Aorta (tissue), 5 donors: ENCODE measurements around the gene ABCB8. TPM values are rescaled to one million over a fixed set of nuclear protein-coding genes. Genes with fewer than 3 reads are reported as not detected.

Experiments used
- ATAC-seq: fragments of 200-7000 bp; cut with Tn5 transposase; one replicate; pipeline ENCODE4 v1.9.1; 2022; ENCODE audit warnings: moderate library complexity; ENCODE audit not compliant: low FRiP score
- DNase-seq, 2 donors: peaks; one replicate each; pipeline ENCODE4 v3.0.0-alpha.2; 2020
- H3K27ac ChIP-seq, 2 donors: one replicate each; pipeline ENCODE4 v1.5.1; 2013; ENCODE audit warnings: low read length in 2 of 2, mild to moderate bottlenecking in 2 of 2, moderate library complexity in 2 of 2, control low read depth in 1 of 2, inconsistent platforms in 1 of 2, low read depth in 1 of 2
- H3K27me3 ChIP-seq, 2 donors: one replicate each; pipeline ENCODE4 v1.6.1; 2013; ENCODE audit warnings: control low read depth in 1 of 2, low read length in 1 of 2, mild to moderate bottlenecking in 1 of 2, moderate library complexity in 1 of 2; ENCODE audit not compliant: insufficient read depth in 2 of 2, control insufficient read depth in 1 of 2
- H3K36me3 ChIP-seq, 2 donors: one replicate each; pipeline ENCODE4 v1.6.1; 2013; ENCODE audit warnings: control low read depth in 1 of 2, low read length in 1 of 2, mild to moderate bottlenecking in 1 of 2; ENCODE audit not compliant: insufficient read depth in 2 of 2, control insufficient read depth in 1 of 2
- H3K4me1 ChIP-seq, 2 donors: one replicate each; pipeline ENCODE4 v1.6.1; 2013; ENCODE audit warnings: low read length in 2 of 2, control low read depth in 1 of 2, mild to moderate bottlenecking in 1 of 2, moderate library complexity in 1 of 2; ENCODE audit not compliant: insufficient read depth in 2 of 2, control insufficient read depth in 1 of 2
- H3K4me3 ChIP-seq, 2 donors: one replicate each; pipeline ENCODE4 v1.5.1; 2013; ENCODE audit warnings: low read length in 2 of 2, control low read depth in 1 of 2, mild to moderate bottlenecking in 1 of 2
- H3K9me3 ChIP-seq: one replicate; pipeline ENCODE4 v1.6.1; 2013; ENCODE audit warnings: mild to moderate bottlenecking, low read length; ENCODE audit not compliant: control insufficient read depth
- WGBS, 2 donors: extraction: QIAGEN DNeasy Blood & Tissue Kit; methylation state at CpG; one replicate each; pipeline ENCODE4 v1.1.7; 2013; 5-methylcytosine and 5-hydroxymethylcytosine counted together
- intact Hi-C, 2 donors: fragments of 100-400 bp; cut with DNase I; formaldehyde crosslinking; loops; one replicate each; pipeline versions ENCODE4 v1.14.2 to v1.15.0; 2022
- polyA plus RNA-seq, 2 donors: library from polyadenylated mRNA; stranded (reverse); fragments of 200-250 nt; gene quantifications; one replicate each; pipeline ENCODE4 v1.2.3, GENCODE V29; 2013
- total RNA-seq, 2 donors: library from RNA; stranded (reverse); fragmentation: NEBNext Ultra II Directional; extraction: Animal tissue kit (Norgen Biotek cat#: 25700); gene quantifications; one replicate each; pipeline ENCODE4 v1.2.1, GENCODE V29; 2021
- donor health status: healthy with polysubstance abuse.
- donor health status: Bipolar disorder and iron deficiency.
- donor health status: DM: no; HTN: no; CAD: no.
- donor health status: DM: no; HTN: no; CAD: no.
- donor health status: DM: yes; HTN: yes; CAD: no.

ABCB8 gene
- total and polyA plus RNA-seq, 4 donors: 5.5 to 39.7 (median 24.7) TPM

- no peak for DNase-seq
- intact Hi-C loops: no loop called here
- peaks cover 0 to 2% of the 10 kb centered on the region in 2 donors for H3K36me3 ChIP-seq
- 78 to 82% methylated on average over 22 of the region's 22 CpGs for WGBS, 2 donors
- no peak overlapping the region for H3K4me3 ChIP-seq
- H3K27ac ChIP-seq: no peak overlapping the region
- H3K4me1 ChIP-seq: no peaks in the 10 kb centered on the region
- ATAC-seq: no peak
- H3K9me3 ChIP-seq: no peaks in the 10 kb centered on the region
- H3K27me3 ChIP-seq: no peaks in the 10 kb centered on the region
Observed at GRCh38 chr7:151075978-151076426, 47.8 kb downstream of the ABCB8 start.

GRCh38 chr7:151076863-151077704 is 48.8 kb downstream of the ABCB8 start:
- Histone ChIP-seq H3K4me3 (no peak overlapping the region), H3K27me3 (no peaks in the 10 kb centered on the region), H3K4me1 (no peaks in the 10 kb centered on the region), H3K36me3 (peaks cover 0 to 2% of the 10 kb centered on the region in 2 donors), H3K27ac (no peak overlapping the region), H3K9me3 (no peaks in the 10 kb centered on the region)
- DNase-seq (no peak), ATAC-seq (no peak)
- intact Hi-C loops: no loop called here
- 68 to 71% methylated on average over 27 to 33 of the region's 33 CpGs for WGBS, 2 donors

GRCh38 chr7:151077705-151078232 is 49.5 kb downstream of the ABCB8 start:
- DNase-seq (no peak), ATAC-seq (no peak)
- Histone ChIP-seq H3K27me3 (no peaks in the 10 kb centered on the region), H3K4me3 (no peak overlapping the region), H3K4me1 (peaks cover 0 to 3% of the 10 kb centered on the region in 2 donors), H3K36me3 (peaks cover 0 to 2% of the 10 kb centered on the region in 2 donors), H3K9me3 (no peaks in the 10 kb centered on the region), H3K27ac (no peak overlapping the region)
- intact Hi-C loops: no loop called here
- WGBS, 2 donors: 31 to 43% methylated on average over 10 of the region's 10 CpGs

GRCh38 chr7:151078233-151079040 is 50.2 kb downstream of the ABCB8 start:
- DNase-seq (no peak), ATAC-seq (no peak)
- H3K9me3 ChIP-seq: no peaks in the 10 kb centered on the region
- peaks cover 0 to 2% of the 10 kb centered on the region in 2 donors for H3K36me3 ChIP-seq
- intact Hi-C loops: no loop called here
- H3K4me1 ChIP-seq: peaks cover 0 to 3% of the 10 kb centered on the region in 2 donors
- 38 to 40% methylated on average over 22 of the region's 22 CpGs for WGBS, 2 donors
- no peak overlapping the region for H3K4me3 ChIP-seq
- H3K27ac ChIP-seq: no peak overlapping the region
- H3K27me3 ChIP-seq: no peaks in the 10 kb centered on the region

GRCh38 chr7:151079199-151079910 is 51.1 kb downstream of the ABCB8 start:
- no peak for DNase-seq

GRCh38 chr7:151080067-151080521 is 51.8 kb downstream of the ABCB8 start:
- H3K27ac ChIP-seq: peak overlapping the region in 1 of 2 donors; percentile 6
- intact Hi-C loops: loop anchor here in 1 of 2 donors (1.0 to 5.0 kb wide), 2 partner anchors 19 to 167 kb away; partner anchors contain the start of gene SMARCD3

More at GRCh38 chr7:151079199-151079910, 51.1 kb downstream of the ABCB8 start:
- no peaks in the 10 kb centered on the region for H3K27me3 ChIP-seq
- H3K27ac ChIP-seq: no peak overlapping the region
- no peaks in the 10 kb centered on the region for H3K36me3 ChIP-seq
- no peaks in the 10 kb centered on the region for H3K9me3 ChIP-seq
- intact Hi-C loops: no loop called here
- ATAC-seq: no peak
- H3K4me1 ChIP-seq: peaks cover 0 to 3% of the 10 kb centered on the region in 2 donors
- 71 to 72% methylated on average over 24 to 27 of the region's 27 CpGs for WGBS, 2 donors
- no peak overlapping the region for H3K4me3 ChIP-seq

GRCh38 chr7:151080522-151081169 is 52.4 kb downstream of the ABCB8 start, which contains the start of gene FASTK:
Gene FASTK, minus strand, starts transcription at chr7:151080809. Its CDS starts 43 bp downstream, at chr7:151080766.
- WGBS, 2 donors: 0 to 1% methylated on average over 45 to 66 of the region's 66 CpGs
- Histone ChIP-seq H3K27ac (peak within 1 kb of the TSS; percentile 20 to 81), H3K4me1 (peaks cover 0 to 3% of the 10 kb centered on the region in 2 donors), H3K27me3 (no peaks in the 10 kb centered on the region), H3K4me3 (peak within 1 kb of the TSS; percentile 23 to 71), H3K36me3 (no peaks in the 10 kb centered on the region), H3K9me3 (no peaks in the 10 kb centered on the region)
- ATAC-seq (peak; percentile 90), DNase-seq (peak; percentile 95)
- intact Hi-C loops: loop anchor here in 1 of 2 donors (1.0 to 5.0 kb wide), 2 partner anchors 19 to 167 kb away; partner anchors contain the start of gene SMARCD3

More at GRCh38 chr7:151080067-151080521, 51.8 kb downstream of the ABCB8 start:
- peak in 1 of 2 donors; percentile 78 for DNase-seq
- WGBS, 2 donors: 0 to 1% methylated on average over 31 of the region's 31 CpGs
- Histone ChIP-seq H3K36me3 (no peaks in the 10 kb centered on the region), H3K4me1 (peaks cover 0 to 3% of the 10 kb centered on the region in 2 donors), H3K9me3 (no peaks in the 10 kb centered on the region), H3K4me3 (peak overlapping the region; percentile 19 to 71), H3K27me3 (no peaks in the 10 kb centered on the region)
- peak; percentile 1 for ATAC-seq
